ENCODE results near the gene ZBTB16.
A peak's percentile ranks its signal among the peaks of the same experiment; 100 is the strongest.

The ZBTB16 gene

GRCh38 chr11:114193730-114194679 is 134.5 kb downstream of the ZBTB16 start:
- DNase-seq, result no peak

- DNase-seq, result peak; percentile 54
Observed at GRCh38 chr11:114194702-114195101, 135.2 kb downstream of the ZBTB16 start.

- no peak for DNase-seq
Observed at GRCh38 chr11:114195151-114195550, 135.6 kb downstream of the ZBTB16 start.

- no peak for DNase-seq
Observed at GRCh38 chr11:114195981-114196731, 136.6 kb downstream of the ZBTB16 start.

- no peak for DNase-seq
Observed at GRCh38 chr11:114196997-114197703, 137.6 kb downstream of the ZBTB16 start.

- DNase-seq, result peak; percentile 10
Observed at GRCh38 chr11:114197799-114198500, 138.4 kb downstream of the ZBTB16 start.

- DNase-seq, result no peak
Observed at GRCh38 chr11:114199051-114199450, 139.5 kb downstream of the ZBTB16 start.

GRCh38 chr11:114200351-114201133 is 141.0 kb downstream of the ZBTB16 start:
- DNase-seq, result no peak

- DNase-seq, result no peak
Observed at GRCh38 chr11:114201219-114201618, 141.7 kb downstream of the ZBTB16 start.

GRCh38 chr11:114202011-114202609 is 142.6 kb downstream of the ZBTB16 start:
- DNase-seq, result no peak

GRCh38 chr11:114207096-114207495 is 147.6 kb downstream of the ZBTB16 start:
- DNase-seq, result no peak

GRCh38 chr11:114208377-114208776 is 148.9 kb downstream of the ZBTB16 start:
- DNase-seq, result no peak

GRCh38 chr11:114209343-114209742 is 149.8 kb downstream of the ZBTB16 start:
- no peak for DNase-seq

GRCh38 chr11:114209904-114210303 is 150.4 kb downstream of the ZBTB16 start:
- no peak for DNase-seq

- no peak for DNase-seq
Observed at GRCh38 chr11:114211444-114212121, 152.1 kb downstream of the ZBTB16 start.

GRCh38 chr11:114213622-114214021 is 154.1 kb downstream of the ZBTB16 start:
- DNase-seq, result no peak

GRCh38 chr11:114215428-114215827 is 155.9 kb downstream of the ZBTB16 start:
- DNase-seq, result no peak

GRCh38 chr11:114215871-114216795 is 156.6 kb downstream of the ZBTB16 start:
- DNase-seq, result no peak

GRCh38 chr11:114216796-114217180 is 157.3 kb downstream of the ZBTB16 start:
- no peak for DNase-seq

- DNase-seq, result no peak
Observed at GRCh38 chr11:114218508-114218907, 159.0 kb downstream of the ZBTB16 start.

Measured in DMS79 (cell line).